GM19023 (cell line): ENCODE data around the gene LRRFIP2.
"Not testable (repeated sequence)": the region's sequence is repeated elsewhere in the genome, so short reads cannot be mapped to it uniquely, and the experiment has no call there.

Source experiments
- ATAC-seq: cut with Tn5 transposase; IDR thresholded peaks from one replicate; pipeline ENCODE4 v1.9.1; 2021; ENCODE audit warnings: mild to moderate bottlenecking, moderate library complexity; ENCODE audit not compliant: unreplicated experiment

Gene LRRFIP2

GRCh38 chr3:37072892-37073291 lies 101.5 kb downstream of the LRRFIP2 start:
- no peak for ATAC-seq

- no peak for ATAC-seq
Measured at GRCh38 chr3:37071921-37072320, 102.5 kb downstream of the LRRFIP2 start.

DNA sequence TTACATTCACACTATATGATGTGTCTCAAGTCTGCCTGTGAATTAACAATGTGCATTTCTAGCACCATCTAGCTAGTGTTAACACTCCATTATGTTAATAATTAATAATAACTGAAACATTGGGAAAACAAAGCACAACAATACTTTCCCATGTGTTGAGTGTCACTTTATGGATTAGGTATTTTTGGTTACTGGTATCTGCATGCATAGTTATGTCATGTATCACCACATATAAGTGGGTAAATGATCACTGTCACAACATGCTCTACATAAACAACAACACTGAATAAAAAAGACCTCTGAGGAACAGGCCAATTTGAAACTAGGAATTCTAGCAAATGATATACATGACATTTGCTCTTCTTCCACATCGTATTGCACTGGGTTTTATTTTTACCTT lies 106.4 kb downstream of the LRRFIP2 start:
- no peak for ATAC-seq

- ATAC-seq, result no peak
Measured at GRCh38 chr3:37067577-37067976, 106.8 kb downstream of the LRRFIP2 start.

- ATAC-seq, result no peak
Measured at GRCh38 chr3:37064747-37065146, 109.6 kb downstream of the LRRFIP2 start.

GRCh38 chr3:37058117-37058516 lies 116.3 kb downstream of the LRRFIP2 start:
- ATAC-seq, result no peak

- no peak for ATAC-seq
Measured at GRCh38 chr3:37056826-37057225, 117.6 kb downstream of the LRRFIP2 start.

DNA sequence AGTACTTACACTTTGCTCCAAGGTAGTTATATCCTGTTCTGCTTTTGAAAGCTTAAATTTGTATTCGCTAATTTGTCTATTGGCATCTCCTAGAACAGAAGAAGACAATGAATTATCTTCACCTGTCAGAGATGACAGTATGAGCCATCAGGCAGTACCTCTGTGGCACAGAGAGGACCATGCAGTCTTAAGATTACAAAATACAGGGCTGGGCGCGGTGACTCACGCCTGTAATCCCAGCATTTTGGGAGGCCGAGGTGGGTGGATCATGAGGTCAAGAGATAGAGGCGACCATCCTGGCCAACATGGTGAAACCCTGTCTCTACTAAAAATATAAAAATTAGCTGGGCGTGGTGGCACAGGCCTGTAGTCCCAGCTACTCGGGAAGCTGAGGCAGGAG lies 119.3 kb downstream of the LRRFIP2 start:
- ATAC-seq, result not testable (repeated sequence)

GRCh38 chr3:37054370-37054769 lies 120.0 kb downstream of the LRRFIP2 start:
- ATAC-seq, result peak; percentile 50

DNA sequence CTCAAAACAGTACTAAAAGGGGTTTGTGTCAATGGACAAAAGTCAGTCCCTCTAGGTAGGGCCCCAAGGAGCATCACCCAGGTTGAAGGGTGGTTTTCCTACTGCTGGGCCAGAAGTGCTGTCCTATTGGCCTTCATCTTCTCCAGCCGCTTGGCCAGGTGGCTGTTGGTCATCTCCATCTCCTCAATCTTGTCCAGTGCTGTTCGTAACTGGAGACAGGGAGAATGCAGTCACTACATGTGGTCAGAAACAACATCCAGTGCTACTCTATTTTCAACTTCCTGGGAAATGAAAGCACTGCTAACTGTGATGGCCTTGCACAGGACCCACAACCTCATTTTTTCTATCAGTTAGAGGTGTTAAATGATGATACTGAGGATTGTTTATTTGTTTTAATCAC lies 120.6 kb downstream of the LRRFIP2 start:
- ATAC-seq, result no peak

GRCh38 chr3:37053337-37053736 lies 121.0 kb downstream of the LRRFIP2 start:
- ATAC-seq, result no peak

GRCh38 chr3:37052860-37053259 lies 121.5 kb downstream of the LRRFIP2 start:
- ATAC-seq, result no peak

DNA sequence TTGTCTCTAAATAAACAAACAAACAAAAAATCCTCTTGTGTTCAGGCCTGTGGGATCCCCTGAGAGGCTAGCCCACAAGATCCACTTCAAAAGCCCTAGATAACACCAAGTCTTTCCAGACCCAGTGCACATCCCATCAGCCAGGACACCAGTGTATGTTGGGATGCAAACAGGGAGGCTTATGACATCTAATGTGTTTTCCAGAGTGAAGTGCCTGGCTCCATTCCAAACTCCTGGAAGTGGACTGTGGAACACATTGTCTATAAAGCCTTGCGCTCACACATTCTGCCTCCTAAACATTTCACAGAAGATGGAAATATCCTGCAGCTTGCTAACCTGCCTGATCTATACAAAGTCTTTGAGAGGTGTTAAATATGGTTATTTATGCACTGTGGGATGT lies 124.1 kb downstream of the LRRFIP2 start:
- ATAC-seq, result no peak

DNA sequence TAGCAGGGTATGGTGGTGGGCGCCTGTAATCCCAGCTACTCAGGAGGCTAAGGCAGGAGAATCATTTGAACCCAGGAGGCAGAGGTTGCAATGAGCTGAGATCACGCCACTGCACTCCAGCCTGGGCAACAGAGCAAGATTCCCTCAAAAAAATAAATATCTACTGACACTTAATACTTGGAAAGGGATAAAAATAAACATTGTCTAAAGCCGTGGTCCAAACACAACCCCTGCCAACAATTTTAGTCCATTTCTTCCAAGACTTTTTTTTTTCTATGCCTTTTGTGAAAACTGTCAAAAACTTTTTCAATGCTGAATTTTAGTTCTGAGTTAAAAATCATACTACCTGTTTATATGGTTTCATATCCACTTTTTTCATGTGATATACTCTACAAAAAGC lies 131.7 kb downstream of the LRRFIP2 start:
- ATAC-seq, result not testable (repeated sequence)

DNA sequence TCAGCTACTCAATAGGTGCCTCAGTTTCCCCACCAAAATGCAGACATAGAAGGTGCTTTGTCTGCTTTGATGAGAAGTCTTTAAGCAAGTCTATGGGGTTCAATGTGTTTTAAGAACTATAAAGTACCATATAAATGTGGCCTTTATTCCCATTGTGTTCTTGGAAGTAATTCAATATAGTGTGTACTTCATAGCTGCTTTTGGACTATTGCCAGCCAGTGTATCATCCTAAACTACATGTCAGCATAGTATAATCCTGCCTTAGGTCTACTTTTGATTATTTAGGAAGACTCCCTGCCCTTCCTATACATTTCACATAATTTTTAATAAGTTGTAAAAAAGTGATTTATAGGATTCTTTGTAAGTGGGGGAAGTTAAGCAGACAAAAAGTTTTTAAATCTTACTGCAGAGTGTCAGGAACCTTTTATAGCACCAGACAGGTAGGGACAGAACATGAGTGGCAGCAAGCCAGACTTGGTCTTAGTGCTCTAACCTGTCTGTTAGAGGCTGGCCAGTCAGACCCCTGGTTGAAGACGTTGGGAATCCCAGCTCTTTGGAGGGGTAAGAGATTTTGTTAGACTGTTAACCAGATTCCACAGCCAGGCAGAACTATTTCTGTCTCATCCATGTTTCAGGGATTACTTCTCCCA lies 132.7 kb downstream of the LRRFIP2 start:
- ATAC-seq, result no peak

DNA sequence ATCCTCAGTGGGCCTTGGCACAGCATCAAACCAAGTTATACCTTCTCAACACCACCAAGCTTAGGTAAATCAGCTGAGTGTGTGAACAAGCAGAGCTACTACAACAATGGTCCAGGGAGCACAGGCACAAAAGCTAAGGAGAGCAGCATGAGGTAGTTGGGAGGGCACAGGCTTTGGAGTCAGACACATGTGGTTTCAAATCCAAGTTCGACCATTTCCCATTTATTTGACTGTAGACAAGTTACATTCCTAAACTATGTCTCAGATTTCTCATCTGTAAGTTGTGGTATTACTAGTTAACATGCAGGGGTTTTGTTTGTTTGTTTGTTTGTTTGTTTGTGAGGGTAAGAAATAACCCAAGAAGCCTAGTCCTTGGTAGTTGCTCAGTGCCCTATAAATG lies 134.2 kb downstream of the LRRFIP2 start:
- no peak for ATAC-seq

DNA sequence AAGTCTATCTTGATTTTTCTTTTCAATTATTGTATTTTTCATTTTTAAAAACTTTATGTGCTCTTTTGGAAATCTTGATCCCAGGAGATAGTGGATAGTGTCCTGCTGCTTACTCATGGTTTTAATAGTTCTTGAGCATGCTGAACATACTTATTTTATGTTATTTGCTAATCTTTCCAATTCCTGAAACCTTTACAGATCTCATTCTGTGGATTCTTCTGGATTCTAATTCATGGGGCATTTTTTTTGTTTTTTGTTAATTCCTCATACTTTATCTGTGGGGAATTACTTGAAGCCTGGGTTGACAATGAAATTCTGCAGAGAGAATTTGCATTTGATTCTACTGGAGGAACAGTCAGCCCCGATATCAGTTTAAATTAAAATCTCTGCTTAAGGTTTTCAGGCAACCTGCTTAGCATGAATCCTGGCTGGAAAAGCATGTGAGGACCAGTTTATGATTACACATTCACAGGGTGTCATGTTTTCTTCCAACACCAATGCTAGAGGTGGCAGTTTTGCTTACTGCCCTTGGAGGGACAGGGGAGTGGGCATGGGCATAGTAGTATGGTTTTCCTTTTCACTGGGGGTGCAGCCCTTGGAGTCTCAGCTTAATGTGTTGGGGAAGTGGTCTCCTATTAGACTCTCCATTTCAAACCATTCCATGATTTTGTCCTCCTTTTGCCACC lies 135.1 kb downstream of the LRRFIP2 start:
- no peak for ATAC-seq

GRCh38 chr3:37037352-37037751 lies 137.0 kb downstream of the LRRFIP2 start:
- no peak for ATAC-seq

DNA sequence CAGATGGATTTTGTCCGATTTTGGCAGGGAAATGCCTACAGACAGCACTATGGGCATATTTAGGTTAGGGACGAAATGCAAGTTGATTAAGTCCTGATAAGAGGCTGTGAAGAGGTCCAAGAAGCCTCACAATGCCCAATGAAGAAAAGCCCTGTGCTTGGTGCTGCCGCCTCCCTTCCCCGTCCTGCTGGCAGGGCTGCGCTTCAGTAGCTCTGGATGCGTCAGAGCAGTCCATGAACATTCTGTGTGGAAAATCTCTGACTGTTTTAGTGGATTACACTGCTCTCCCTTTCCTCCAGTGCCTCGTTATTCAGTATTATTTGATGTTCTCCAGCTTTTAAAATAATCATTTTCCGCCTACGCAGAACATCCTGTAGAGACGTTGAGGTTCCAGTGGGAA lies 141.4 kb downstream of the LRRFIP2 start:
- no peak for ATAC-seq

DNA sequence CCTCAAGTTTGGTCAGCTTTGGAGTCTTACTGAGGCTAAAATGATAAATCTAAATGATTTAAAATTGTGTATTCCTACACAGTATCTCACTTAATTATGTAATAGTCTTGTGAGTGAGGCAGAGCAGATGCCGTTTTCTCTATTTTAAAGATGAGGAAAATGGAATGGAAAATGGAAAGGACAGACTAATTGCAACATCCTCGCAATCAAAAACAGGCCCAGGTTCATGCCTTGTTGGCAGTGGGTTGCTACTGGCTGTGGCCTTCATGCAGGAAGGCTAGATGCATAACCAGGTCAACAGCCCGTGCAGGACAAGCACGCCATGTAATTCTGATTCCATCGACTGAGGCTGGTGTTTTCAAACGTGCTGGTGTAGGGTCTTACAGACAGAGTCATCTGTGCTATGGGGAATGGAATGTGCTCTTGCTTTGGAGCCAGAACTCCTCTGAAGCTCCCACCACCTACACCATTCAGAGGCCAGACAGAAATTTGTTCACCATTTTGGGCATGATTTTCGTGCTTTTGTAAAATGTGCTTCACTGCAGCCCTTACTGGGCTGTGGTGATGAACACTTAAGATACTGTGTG lies 143.2 kb downstream of the LRRFIP2 start:
- ATAC-seq, result no peak

- no peak for ATAC-seq
Measured at GRCh38 chr3:37030588-37030987, 143.8 kb downstream of the LRRFIP2 start.

GRCh38 chr3:37029516-37030163 lies 144.7 kb downstream of the LRRFIP2 start:
- ATAC-seq, result no peak
